HEK293 (cell line): ENCODE results near the gene GNAZ.

Experiments
- CTCF ChIP-seq: fragments of 450-650 bp; formaldehyde crosslinking; IDR thresholded peaks from 2 replicates; pipeline ENCODE4 v1.5.1; 2016; ENCODE audit warnings: missing biosample characterization, missing genetic modification characterization
- OSR2 ChIP-seq: fragments of 450-650 bp; formaldehyde crosslinking; IDR thresholded peaks from 2 replicates; pipeline ENCODE4 v1.5.1; 2016; ENCODE audit warnings: missing biosample characterization, missing genetic modification characterization
- REST ChIP-seq: fragments of 450-650 bp; formaldehyde crosslinking; IDR thresholded peaks from 2 replicates; pipeline ENCODE4 v1.5.1; 2016; ENCODE audit warnings: missing biosample characterization, missing genetic modification characterization
- TCF7L2 ChIP-seq: IDR thresholded peaks from 2 replicates; pipeline ENCODE4 v1.6.1; 2011; ENCODE audit warnings: low read depth, mild to moderate bottlenecking, inconsistent platforms, low read length, moderate library complexity, borderline replicate concordance
- YY1 ChIP-seq: fragments of 450-650 bp; formaldehyde crosslinking; IDR thresholded peaks from 2 replicates; pipeline ENCODE4 v1.5.1; 2018; ENCODE audit warnings: missing biosample characterization, missing genetic modification characterization
- ZBTB6 ChIP-seq: fragments of 450-650 bp; formaldehyde crosslinking; IDR thresholded peaks from 2 replicates; pipeline ENCODE4 v1.5.1; 2017; ENCODE audit warnings: missing biosample characterization, missing genetic modification characterization
- ZNF10 ChIP-seq: fragments of 450-650 bp; formaldehyde crosslinking; IDR thresholded peaks from 2 replicates; pipeline ENCODE4 v1.5.1; 2017; ENCODE audit warnings: missing biosample characterization, missing genetic modification characterization
- ZNF211 ChIP-seq: fragments of 450-650 bp; formaldehyde crosslinking; IDR thresholded peaks from 2 replicates; pipeline ENCODE4 v1.5.1; 2016; ENCODE audit warnings: low read depth, missing biosample characterization, missing genetic modification characterization
- ZNF513 ChIP-seq: fragments of 450-650 bp; IDR thresholded peaks from 2 replicates; pipeline ENCODE4 v1.5.1; 2018; ENCODE audit warnings: missing biosample characterization, missing genetic modification characterization
- ZNF580 ChIP-seq: fragments of 450-650 bp; formaldehyde crosslinking; IDR thresholded peaks from 2 replicates; pipeline ENCODE4 v1.5.1; 2016; ENCODE audit warnings: missing biosample characterization, missing genetic modification characterization
- ZNF707 ChIP-seq: fragments of 450-650 bp; formaldehyde crosslinking; IDR thresholded peaks from 2 replicates; pipeline ENCODE4 v1.5.1; 2016; ENCODE audit warnings: missing biosample characterization, missing genetic modification characterization
- TF ChIP-seq, protein P1 (sequence below): IDR thresholded peaks from 2 replicates; pipeline ENCODE4 v1.6.1; 2011; ENCODE audit warnings: mild to moderate bottlenecking, low read depth, low read length, borderline replicate concordance

DNA sequence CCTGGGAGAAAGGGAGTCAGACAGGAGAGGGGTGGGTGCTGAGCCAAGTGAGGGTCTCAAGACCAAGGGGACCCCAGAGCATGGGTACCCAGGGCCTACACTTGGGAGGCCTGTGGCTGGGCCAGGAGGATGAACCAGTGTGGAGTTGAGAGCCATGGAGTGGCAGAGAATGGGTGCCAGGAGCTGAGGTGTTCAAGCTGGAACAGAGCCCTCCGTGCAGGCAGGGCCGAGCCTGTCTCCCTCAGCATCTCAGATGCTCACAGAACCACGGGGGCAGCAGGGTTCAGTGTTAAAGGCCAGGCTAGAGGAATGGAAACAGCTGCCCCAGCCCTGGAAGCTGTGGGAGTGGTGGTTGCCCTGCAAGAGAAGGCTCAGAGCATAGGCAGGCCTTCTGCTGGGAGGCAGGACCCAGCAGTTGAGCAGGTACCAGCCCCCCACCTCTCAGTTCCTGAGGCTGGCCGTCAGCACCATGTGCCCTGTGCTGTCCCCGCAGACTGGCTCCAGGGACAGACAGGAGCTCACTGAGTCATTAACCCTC is 39.2 kb downstream of the GNAZ start:
- TF ChIP-seq CTCF (no peak), YY1 (tag by site-specific recombination) (no peak), REST (tag by site-specific recombination) (no peak), ZNF211 (tag by site-specific recombination) (no peak), ZNF513 (tag by site-specific recombination) (no peak), TCF7L2 (no peak), ZNF580 (tag by site-specific recombination) (no peak), ZBTB6 (tag by site-specific recombination) (no peak), OSR2 (tag by site-specific recombination) (no peak), ZNF707 (tag by site-specific recombination) (no peak), ZNF10 (tag by site-specific recombination) (no peak)
- TF ChIP-seq, protein P1, sequence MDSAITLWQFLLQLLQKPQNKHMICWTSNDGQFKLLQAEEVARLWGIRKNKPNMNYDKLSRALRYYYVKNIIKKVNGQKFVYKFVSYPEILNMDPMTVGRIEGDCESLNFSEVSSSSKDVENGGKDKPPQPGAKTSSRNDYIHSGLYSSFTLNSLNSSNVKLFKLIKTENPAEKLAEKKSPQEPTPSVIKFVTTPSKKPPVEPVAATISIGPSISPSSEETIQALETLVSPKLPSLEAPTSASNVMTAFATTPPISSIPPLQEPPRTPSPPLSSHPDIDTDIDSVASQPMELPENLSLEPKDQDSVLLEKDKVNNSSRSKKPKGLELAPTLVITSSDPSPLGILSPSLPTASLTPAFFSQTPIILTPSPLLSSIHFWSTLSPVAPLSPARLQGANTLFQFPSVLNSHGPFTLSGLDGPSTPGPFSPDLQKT: no peak
